Endothelial cell of umbilical vein (primary cell): ENCODE measurements around the gene SSRP1. TPM values are rescaled to one million over a fixed set of nuclear protein-coding genes. Genes with fewer than 3 reads are reported as not detected.

Experiments
- BruUV-seq: library from RNA; stranded (reverse); fragments of 400-500 nt; replicated peaks from 2 replicates; lab custom pipeline; 2021; lab: Mats Ljungman, UMichigan
- CTCF ChIA-PET: fragments of 300-600, 350-600 bp; sonication (Branson Sonifier 250); formaldehyde crosslinking; loops from one replicate; lab custom pipeline; 2021; ENCODE audit warnings: antibody characterized with exemption, inconsistent platforms; lab: Charles Lee
- POLR2A ChIA-PET: fragments of 300-600, 350-600 bp; sonication (Branson Sonifier 250); formaldehyde crosslinking; loops from one replicate; lab custom pipeline; 2021; ENCODE audit warnings: antibody characterized with exemption, inconsistent platforms; lab: Charles Lee
- DNase-seq: peaks from one replicate; pipeline ENCODE4 v3.0.0-alpha.2; 2011; ENCODE audit warnings: low read depth, low spot score
- FAIRE-seq: peaks from 2 replicates; lab custom pipeline; 2011; peaks lifted over from hg19 to GRCh38; lab: Jason Lieb, UNC
- H2AFZ ChIP-seq: 2 replicates; pipeline ENCODE4 v1.6.0; 2012; ENCODE audit warnings: low read depth, low read length, control low read depth, inconsistent platforms
- H3K27ac ChIP-seq: 2 replicates; pipeline ENCODE4 v1.5.1; 2011; ENCODE audit warnings: low read depth, mild to moderate bottlenecking, control low read depth, low read length, moderate library complexity; ENCODE audit not compliant: insufficient read depth
- H3K27me3 ChIP-seq, 2 experiments: 2 replicates each; pipeline versions ENCODE4 v1.6.0 to v1.6.1; 2011; ENCODE audit warnings: low read length in 2 of 2, mixed read lengths in 1 of 2; ENCODE audit not compliant: control insufficient read depth in 2 of 2, insufficient read depth in 2 of 2
- H3K36me3 ChIP-seq, 2 experiments: 2 replicates in 1 of 2; 3 replicates in 1 of 2; pipeline ENCODE4 v1.5.1; 2011; ENCODE audit warnings: low read length in 2 of 2, mild to moderate bottlenecking in 1 of 2, moderate library complexity in 1 of 2; ENCODE audit not compliant: control insufficient read depth in 2 of 2, insufficient read depth in 2 of 2; ENCODE audit errors: extremely low read depth in 1 of 2
- H3K4me1 ChIP-seq: 3 replicates; pipeline ENCODE4 v1.5.1; 2011; ENCODE audit warnings: mild to moderate bottlenecking, low read length; ENCODE audit not compliant: control insufficient read depth, insufficient read depth; ENCODE audit errors: extremely low read depth
- H3K4me2 ChIP-seq: 2 replicates; pipeline ENCODE4 v1.6.1; 2011; ENCODE audit warnings: low read length, control low read depth, mixed read lengths; ENCODE audit not compliant: insufficient read depth
- H3K4me3 ChIP-seq, 3 experiments: fragments of 200-600 bp in 1 of 3; sonication (generic), shearing (Covaris generic) in 1 of 3; replicated peaks in 1 of 3; 2 replicates each; pipeline ENCODE4 v1.5.1; 2011 to 2016; ENCODE audit warnings: control low read depth in 3 of 3, low read length in 3 of 3, mild to moderate bottlenecking in 2 of 3, inconsistent platforms in 1 of 3, low read depth in 1 of 3, moderate library complexity in 1 of 3; ENCODE audit not compliant: insufficient read depth in 1 of 3
- H3K79me2 ChIP-seq: 2 replicates; pipeline ENCODE4 v1.6.0; 2012; ENCODE audit warnings: low read length, inconsistent platforms; ENCODE audit not compliant: control insufficient read depth, insufficient read depth
- H3K9ac ChIP-seq: replicated peaks from 2 replicates; pipeline ENCODE3; 2011; ENCODE audit warnings: low read length, control low read depth; ENCODE audit not compliant: insufficient read depth; ENCODE audit errors: extremely low read depth
- H3K9me1 ChIP-seq: replicated peaks from 3 replicates; pipeline ENCODE4 v1.6.0; 2011; ENCODE audit warnings: mild to moderate bottlenecking, low read length; ENCODE audit not compliant: control insufficient read depth, insufficient read depth; ENCODE audit errors: extremely low read depth
- H3K9me3 ChIP-seq: replicated peaks from 2 replicates; pipeline ENCODE4 v1.5.1; 2012; ENCODE audit warnings: low read length, inconsistent platforms; ENCODE audit not compliant: control insufficient read depth, insufficient read depth
- H4K20me1 ChIP-seq: replicated peaks from 2 replicates; pipeline ENCODE3; 2011; ENCODE audit warnings: mild to moderate bottlenecking, low read length; ENCODE audit not compliant: control insufficient read depth, insufficient read depth; ENCODE audit errors: extremely low read depth
- CTCF ChIP-seq, 2 donors: IDR thresholded peaks; 1 replicate in 1 of 2; 2 replicates in 1 of 2; pipeline ENCODE4 v1.5.1; 2011; ENCODE audit warnings: low read length in 2 of 2, mild to moderate bottlenecking in 2 of 2, moderate library complexity in 2 of 2, control low read depth in 1 of 2, inconsistent platforms in 1 of 2, low read depth in 1 of 2; ENCODE audit not compliant: insufficient read depth in 1 of 2; ENCODE audit errors: extremely low read depth in 1 of 2
- EZH2 ChIP-seq: IDR thresholded peaks from 2 replicates; pipeline ENCODE4 v1.6.1; 2012; ENCODE audit warnings: borderline replicate concordance, low read depth, mild to moderate bottlenecking, moderate library complexity, low read length, inconsistent platforms; ENCODE audit not compliant: severe bottlenecking
- FOS ChIP-seq: IDR thresholded peaks from 2 replicates; pipeline ENCODE4 v1.6.1; 2011; ENCODE audit warnings: mild to moderate bottlenecking, low read length, moderate library complexity, borderline replicate concordance; ENCODE audit not compliant: insufficient read depth
- GATA2 ChIP-seq: IDR thresholded peaks from 2 replicates; pipeline ENCODE4 v1.7.0; 2011; ENCODE audit warnings: low read depth, mild to moderate bottlenecking, moderate library complexity, mixed read lengths, low read length; ENCODE audit not compliant: insufficient read length, insufficient read depth
- JUN ChIP-seq: IDR thresholded peaks from 2 replicates; pipeline ENCODE4 v1.6.1; 2011; ENCODE audit warnings: borderline replicate concordance, low read depth; ENCODE audit not compliant: insufficient read length, insufficient read depth
- MAX ChIP-seq: IDR thresholded peaks from 2 replicates; pipeline ENCODE4 v1.6.1; 2011; ENCODE audit not compliant: insufficient read depth, insufficient read length
- MYC ChIP-seq: IDR thresholded peaks from one replicate; pipeline ENCODE4 v1.6.1; 2011; ENCODE audit warnings: mild to moderate bottlenecking, low read depth, low read length
- POLR2A ChIP-seq: IDR thresholded peaks from 2 replicates; pipeline ENCODE4 v1.6.1; 2012; ENCODE audit warnings: low read depth, mild to moderate bottlenecking, control low read depth, low read length
- POLR2AphosphoS5 ChIP-seq: IDR thresholded peaks from 2 replicates; pipeline ENCODE4 v1.6.1; 2012; ENCODE audit warnings: low read depth, mild to moderate bottlenecking, control low read depth, low read length, moderate library complexity; ENCODE audit not compliant: insufficient read depth
- dilution Hi-C: fragments of 300-500 bp; cut with MboI; formaldehyde crosslinking; loops from one replicate; pipeline ENCODE4 v1.15.0; 2019; ENCODE audit warnings: low sequenced_read_pairs; ENCODE audit not compliant: extremely low pct_ligation_motif_present
- intact Hi-C: fragments of 100-400 bp; cut with micrococcal nuclease; formaldehyde crosslinking; loops from one replicate; pipeline ENCODE4 v1.10.0; 2022
- polyA plus RNA-seq, 4 experiments: library from polyadenylated mRNA; depleted of rRNA in 3 of 4; stranded (reverse) in 3 of 4; unstranded in 1 of 4; fragments of >200 nt; gene quantifications; 2 replicates each; pipeline versions ENCODE4 v1.2.1 to v1.2.3, GENCODE V29; 2011 to 2012; ENCODE audit warnings: missing spikeins in 1 of 4
- total RNA-seq: library from RNA; stranded (reverse); gene quantifications from 2 replicates; pipeline ENCODE4 v1.2.3, GENCODE V29; 2021

SSRP1 gene
- total and polyA plus RNA-seq, 2 donors (not counting 3 experiments of a cell fraction or from before 2014, with no cell fraction given), result 130 to 146 TPM

- intact Hi-C loops, result no loop called here
- no peak overlapping the region for H3K9ac ChIP-seq
- no peaks in the 10 kb centered on the region for H3K36me3 ChIP-seq
- H3K9me1 ChIP-seq, result no peaks in the 10 kb centered on the region
- dilution Hi-C loops, result no loop called here
- CTCF ChIA-PET, result interaction anchor here (1.0 to 2.3 kb wide), 4 partner anchors 10 to 88 kb away, joined by 3 to 12 read pairs (median 4); no protein-coding TSS in a partner anchor
- no peaks in the 10 kb centered on the region for H3K4me1 ChIP-seq
- H3K79me2 ChIP-seq, result no peaks in the 10 kb centered on the region
- no peak overlapping the region for H3K4me3 ChIP-seq
- H4K20me1 ChIP-seq, result no peaks in the 10 kb centered on the region
- no TSS peak for BruUV-seq
- H3K4me2 ChIP-seq, result no peak overlapping the region
- peaks cover 0 to 2% of the 10 kb centered on the region in 2 experiments for H3K27me3 ChIP-seq
- H3K27ac ChIP-seq, result no peak overlapping the region
- TF ChIP-seq FOS (no peak), MYC (no peak), GATA2 (no peak), POLR2A (no peak), POLR2AphosphoS5 (no peak), CTCF (IDR thresholded peaks at IDR 0.05; ENCODE audit: extremely low read depth in 1 of 2, insufficient read depth in 1 of 2, low read depth in 1 of 2, low read length in 2 of 2) (no peak), JUN (no peak), MAX (no peak), EZH2 (no peak)
- FAIRE-seq (no peak), DNase-seq (no peak)
- no peak overlapping the region for H2AFZ ChIP-seq
- H3K9me3 ChIP-seq, result no peaks in the 10 kb centered on the region
- POLR2A ChIA-PET, result no interaction called here
Observed at GRCh38 chr11:57370251-57370650, 34.6 kb upstream of the SSRP1 start.
